GM23338 (cell line): ENCODE measurements around the gene ZNF638. TPM values are rescaled to one million over a fixed set of nuclear protein-coding genes. Genes with fewer than 3 reads are reported as not detected.

Experiments
- ATAC-seq: fragments of 200-7000 bp; cut with Tn5 transposase; 3 replicates; pipeline ENCODE4 v1.9.1; 2020
- DNase-seq: peaks from one replicate; pipeline ENCODE4 v3.0.0-alpha.2; 2015; ENCODE audit warnings: low spot score
- H2AFZ ChIP-seq: fragments of 200-600 bp; sonication (generic); 2 replicates; pipeline ENCODE4 v1.8.0; 2016; ENCODE audit warnings: antibody characterized with exemption, mild to moderate bottlenecking, moderate library complexity
- H3F3A ChIP-seq: fragments of 200-600 bp; sonication (generic); replicated peaks from 2 replicates; pipeline ENCODE4 v1.8.0; 2017; ENCODE audit warnings: antibody characterized with exemption, mixed run types, low read depth
- H3K27ac ChIP-seq: fragments of 200-600 bp; sonication (generic); 2 replicates; pipeline ENCODE4 v1.6.1; 2016; ENCODE audit warnings: low read depth
- H3K27me3 ChIP-seq: fragments of 200-600 bp; sonication (generic); 2 replicates; pipeline ENCODE4 v1.8.0; 2016; ENCODE audit warnings: mild to moderate bottlenecking, mixed run types, moderate library complexity; ENCODE audit not compliant: insufficient read depth
- H3K36me3 ChIP-seq: fragments of 200-600 bp; sonication (generic); 2 replicates; pipeline ENCODE4 v1.8.0; 2016; ENCODE audit warnings: mild to moderate bottlenecking; ENCODE audit not compliant: insufficient read depth
- H3K4me1 ChIP-seq: fragments of 200-600 bp; sonication (generic); 2 replicates; pipeline ENCODE4 v1.8.0; 2016; ENCODE audit warnings: mild to moderate bottlenecking, moderate library complexity; ENCODE audit not compliant: insufficient read depth
- H3K4me2 ChIP-seq: fragments of 200-600 bp; sonication (generic); 2 replicates; pipeline ENCODE4 v1.7.1; 2017; ENCODE audit warnings: mixed run types
- H3K4me3 ChIP-seq: fragments of 200-600 bp; sonication (generic); 2 replicates; pipeline ENCODE4 v1.6.1; 2016; ENCODE audit warnings: mixed run types
- H3K79me2 ChIP-seq: fragments of 200-600 bp; sonication (generic); replicated peaks from 2 replicates; pipeline ENCODE4 v1.8.0; 2017; ENCODE audit warnings: mild to moderate bottlenecking; ENCODE audit not compliant: insufficient read depth
- H3K9me2 ChIP-seq: fragments of 200-600 bp; sonication (generic); 2 replicates; pipeline ENCODE4 v1.8.0; 2017; ENCODE audit not compliant: insufficient read depth
- H4K20me1 ChIP-seq: fragments of 200-600 bp; sonication (generic); replicated peaks from 2 replicates; pipeline ENCODE4 v1.8.0; 2017; ENCODE audit warnings: mild to moderate bottlenecking; ENCODE audit not compliant: insufficient read depth
- H3K27ac Mint-ChIP-seq: 2 replicates; pipeline ENCODE4 v1.8.0; 2020; ENCODE audit warnings: inconsistent platforms, mild to moderate bottlenecking, moderate library complexity, mixed read lengths
- H3K27me3 Mint-ChIP-seq: 3 replicates; pipeline ENCODE4 v1.8.0; 2022; ENCODE audit warnings: low read depth, mild to moderate bottlenecking, moderate library complexity, mixed read lengths, inconsistent platforms; ENCODE audit not compliant: insufficient read depth, poor library complexity
- H3K36me3 Mint-ChIP-seq: 3 replicates; pipeline ENCODE4 v1.8.0; 2021; ENCODE audit warnings: low read depth, mild to moderate bottlenecking, inconsistent platforms, moderate library complexity, mixed read lengths
- H3K4me1 Mint-ChIP-seq: 3 replicates; pipeline ENCODE4 v1.8.0; 2020; ENCODE audit warnings: mild to moderate bottlenecking, inconsistent platforms, mixed read lengths
- H3K4me3 Mint-ChIP-seq: 3 replicates; pipeline ENCODE4 v1.8.0; 2021; ENCODE audit warnings: moderate library complexity, mild to moderate bottlenecking, inconsistent platforms, mixed read lengths
- H3K9me3 Mint-ChIP-seq: 3 replicates; pipeline ENCODE4 v1.8.0; 2020; ENCODE audit warnings: moderate library complexity, mild to moderate bottlenecking, inconsistent platforms, mixed read lengths
- CTCF ChIP-seq, 2 experiments: fragments of 200-600 bp in 1 of 2; sonication (generic) in 1 of 2; conservative IDR thresholded peaks; 2 replicates each; pipeline versions ENCODE4 v1.5.1 to v1.6.1; 2016 to 2017; ENCODE audit warnings: antibody characterized with exemption in 2 of 2, low read depth in 2 of 2, mild to moderate bottlenecking in 2 of 2, moderate library complexity in 1 of 2
- POLR2AphosphoS5 ChIP-seq: IDR thresholded peaks from 2 replicates; pipeline ENCODE4 v1.6.1; 2016; ENCODE audit warnings: antibody characterized with exemption, low read depth
- STAT1 ChIP-seq: IDR thresholded peaks from one replicate; pipeline ENCODE4 v1.6.1; 2016; ENCODE audit warnings: antibody characterized with exemption; ENCODE audit not compliant: unreplicated experiment
- ZNF114 ChIP-seq: fragments of 250-450 bp; sonication (Bioruptor Pico); IDR thresholded peaks from 2 replicates; pipeline ENCODE4 v1.5.0; 2020; ENCODE audit warnings: mild to moderate bottlenecking, moderate library complexity
- ZNF331 ChIP-seq: fragments of 250-450 bp; sonication (Bioruptor Pico); IDR thresholded peaks from 2 replicates; pipeline ENCODE4 v1.5.0; 2020; ENCODE audit warnings: low read depth, mild to moderate bottlenecking, moderate library complexity
- ZNF462 ChIP-seq: fragments of 250-450 bp; sonication (Bioruptor Pico); IDR thresholded peaks from 2 replicates; pipeline ENCODE4 v1.5.0; 2020; ENCODE audit warnings: mild to moderate bottlenecking, moderate library complexity
- polyA plus RNA-seq: library from polyadenylated mRNA; unstranded; fragments of >200 nt; fragmentation: Nextera tagmentation; extraction: Ambion mirVana; gene quantifications from 2 replicates; pipeline ENCODE4 v1.2.1, GENCODE V29; 2016
- total RNA-seq: library from RNA; depleted of rRNA; stranded (reverse); fragments of >200 nt; shearing (Covaris generic); gene quantifications from 2 replicates; pipeline ENCODE4 v1.2.3, GENCODE V29; 2014
- TF ChIP-seq, protein P1 (sequence below): IDR thresholded peaks from 2 replicates; pipeline ENCODE4 v1.6.1; 2016; ENCODE audit warnings: antibody characterized with exemption

The ZNF638 gene
- total and polyA plus RNA-seq, 2 experiments from 2014 or later, result 185 to 190 TPM

DNA sequence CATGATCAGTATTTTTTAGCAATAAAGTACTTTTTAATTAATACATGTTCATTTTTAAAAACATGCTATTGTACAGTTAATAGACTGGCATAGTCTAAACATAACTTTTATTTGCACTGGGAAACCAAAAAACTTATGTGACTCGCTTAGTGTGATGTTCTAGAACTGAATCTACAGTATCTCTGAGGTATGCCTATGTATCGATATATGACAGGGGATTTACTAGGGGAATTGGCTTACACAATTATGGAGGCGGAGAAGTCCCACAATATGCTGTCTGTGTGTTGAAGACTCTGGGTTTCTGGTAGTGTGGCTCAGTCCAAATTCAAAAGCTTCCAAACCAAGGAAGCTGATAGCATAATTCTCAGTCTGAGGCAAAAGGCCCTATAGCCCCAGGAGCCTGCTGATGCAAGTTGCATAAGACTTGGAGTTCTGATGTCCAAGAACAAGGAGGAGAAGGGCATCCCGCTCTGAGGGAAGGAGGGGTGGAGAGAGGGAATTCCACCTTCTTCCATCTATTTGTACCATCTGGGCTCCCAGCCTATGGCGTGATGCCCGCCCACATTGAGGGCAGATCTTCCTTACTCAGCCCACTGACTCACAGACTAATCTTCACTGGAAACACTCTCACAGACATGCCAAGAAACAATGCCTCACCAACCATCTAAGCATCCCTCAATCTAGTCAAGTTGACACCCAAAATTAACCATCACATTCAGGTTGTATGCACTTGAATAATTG is 27.5 kb downstream of the ZNF638 start:
- DNase-seq (no peak), ATAC-seq (no peak)
- H3K27me3 ChIP-seq, result no peaks in the 10 kb centered on the region
- H4K20me1 ChIP-seq, result peaks cover 57% of the 10 kb centered on the region
- H3K9me2 ChIP-seq, result no peaks in the 10 kb centered on the region
- H3K4me3 ChIP-seq, result no peak overlapping the region
- no peaks in the 10 kb centered on the region for H3F3A ChIP-seq
- no peaks in the 10 kb centered on the region for H3K4me1 ChIP-seq
- Mint-ChIP-seq H3K27ac (no peak overlapping the region), H3K9me3 (no peaks in the 10 kb centered on the region), H3K36me3 (peaks cover 51% of the 10 kb centered on the region), H3K4me3 (no peak overlapping the region), H3K27me3 (no peaks in the 10 kb centered on the region), H3K4me1 (no peaks in the 10 kb centered on the region)
- no peak overlapping the region for H3K4me2 ChIP-seq
- peaks cover 84% of the 10 kb centered on the region for H3K79me2 ChIP-seq
- peaks cover 9% of the 10 kb centered on the region for H3K36me3 ChIP-seq
- TF ChIP-seq ZNF462 (CRISPR knock-in tag), result no peak
- no peak for TF ChIP-seq CTCF (conservative IDR thresholded peaks at IDR 0.05; ENCODE audit: low read depth in 2 of 2)
- no peak for TF ChIP-seq STAT1
- TF ChIP-seq ZNF114 (CRISPR knock-in tag), result no peak
- TF ChIP-seq ZNF331 (CRISPR knock-in tag), result no peak
- TF ChIP-seq POLR2AphosphoS5, result no peak
- TF ChIP-seq, protein P1, sequence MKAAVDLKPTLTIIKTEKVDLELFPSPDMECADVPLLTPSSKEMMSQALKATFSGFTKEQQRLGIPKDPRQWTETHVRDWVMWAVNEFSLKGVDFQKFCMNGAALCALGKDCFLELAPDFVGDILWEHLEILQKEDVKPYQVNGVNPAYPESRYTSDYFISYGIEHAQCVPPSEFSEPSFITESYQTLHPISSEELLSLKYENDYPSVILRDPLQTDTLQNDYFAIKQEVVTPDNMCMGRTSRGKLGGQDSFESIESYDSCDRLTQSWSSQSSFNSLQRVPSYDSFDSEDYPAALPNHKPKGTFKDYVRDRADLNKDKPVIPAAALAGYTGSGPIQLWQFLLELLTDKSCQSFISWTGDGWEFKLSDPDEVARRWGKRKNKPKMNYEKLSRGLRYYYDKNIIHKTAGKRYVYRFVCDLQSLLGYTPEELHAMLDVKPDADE, result no peak
- H3K27ac ChIP-seq, result no peak overlapping the region
- H2AFZ ChIP-seq, result no peak overlapping the region
